GM20000 (cell line): ENCODE results near the gene FRAS1.

Experiments
- DNase-seq: peaks from one replicate; pipeline ENCODE4 v3.0.0; 2012; ENCODE audit warnings: low spot score
- CTCF ChIP-seq: IDR thresholded peaks from 2 replicates; pipeline ENCODE4 v1.5.1; 2012; ENCODE audit warnings: mild to moderate bottlenecking, control low read depth; ENCODE audit errors: extremely low read depth, missing control alignments

The FRAS1 gene

GRCh38 chr4:78069859-78070258 is 12.7 kb downstream of the FRAS1 start:
- no peak for TF ChIP-seq CTCF
- DNase-seq, result no peak

GRCh38 chr4:78070731-78071282 is 13.7 kb downstream of the FRAS1 start:
- DNase-seq, result no peak
- TF ChIP-seq CTCF, result no peak

GRCh38 chr4:78074759-78075158 is 17.6 kb downstream of the FRAS1 start:
- TF ChIP-seq CTCF, result no peak
- DNase-seq, result no peak

- DNase-seq, result no peak
- TF ChIP-seq CTCF, result no peak
Measured at GRCh38 chr4:78075986-78076385, 18.9 kb downstream of the FRAS1 start.

- DNase-seq, result no peak
- no peak for TF ChIP-seq CTCF
Measured at GRCh38 chr4:78078101-78078500, 21.0 kb downstream of the FRAS1 start.

- TF ChIP-seq CTCF, result no peak
- DNase-seq, result no peak
Measured at GRCh38 chr4:78079726-78080430, 22.8 kb downstream of the FRAS1 start.

GRCh38 chr4:78081541-78081940 is 24.4 kb downstream of the FRAS1 start:
- no peak for TF ChIP-seq CTCF
- no peak for DNase-seq
